GM12878 (cell line): ENCODE results near the gene CRBN. TPM values are rescaled to one million over a fixed set of nuclear protein-coding genes. Genes with fewer than 3 reads are reported as not detected.
A peak's percentile ranks its signal among the peaks of the same experiment; 100 is the strongest.

Source experiments
- ATAC-seq: fragments of 200-7000 bp; cut with Tn5 transposase; 3 replicates; pipeline ENCODE4 v1.9.1; 2020; ENCODE audit warnings: mild to moderate bottlenecking, moderate library complexity
- BruUV-seq: library from RNA; stranded (reverse); fragments of 400-500 nt; replicated peaks from 2 replicates; lab custom pipeline; 2021; lab: Mats Ljungman, UMichigan
- CTCF ChIA-PET: fragments of 300-600 bp; sonication (Branson Sonifier 250); formaldehyde crosslinking; extraction: SDS; loops from one replicate; lab custom pipeline; 2021; ENCODE audit warnings: inconsistent platforms; lab: Yijun Ruan, JAX
- POLR2A ChIA-PET: fragments of 350-600 bp; formaldehyde crosslinking; extraction: SDS; loops from one replicate; lab custom pipeline; 2021; ENCODE audit warnings: inconsistent platforms; lab: Charles Lee
- RAD21 ChIA-PET: fragments of 300-600 bp; sonication (Branson Sonifier 250); formaldehyde crosslinking; loops from one replicate; lab custom pipeline; 2023; ENCODE audit warnings: antibody characterized with exemption; ENCODE audit not compliant: unreplicated experiment; lab: Charles Lee
- SMC1A ChIA-PET: fragments of 300-600 bp; sonication (Branson Sonifier 250); formaldehyde crosslinking; loops from one replicate; lab custom pipeline; 2023; ENCODE audit not compliant: unreplicated experiment, uncharacterized antibody; lab: Charles Lee
- DNase-seq: peaks from one replicate; pipeline ENCODE4 v3.0.0-alpha.2; 2011; ENCODE audit warnings: low read depth, low spot score
- FAIRE-seq: peaks from 3 replicates; lab custom pipeline; 2011; peaks lifted over from hg19 to GRCh38; lab: Jason Lieb, UNC
- H2AFZ ChIP-seq: 2 replicates; pipeline ENCODE4 v1.6.0; 2011; ENCODE audit warnings: low read depth, low read length, control low read depth; ENCODE audit not compliant: control insufficient read depth
- H3K27ac ChIP-seq: 2 replicates; pipeline ENCODE4 v1.5.1; 2011; ENCODE audit warnings: control low read depth; ENCODE audit not compliant: control insufficient read depth, insufficient read depth
- H3K27me3 ChIP-seq, 2 experiments: replicated peaks in 1 of 2; 2 replicates each; pipeline versions ENCODE4 v1.6.0 to v1.6.1; 2011; ENCODE audit warnings: low read length in 1 of 2; ENCODE audit not compliant: control insufficient read depth in 2 of 2, insufficient read depth in 2 of 2
- H3K36me3 ChIP-seq, 2 experiments: 2 replicates each; pipeline ENCODE4 v1.5.1; 2011; ENCODE audit warnings: low read length in 1 of 2; ENCODE audit not compliant: control insufficient read depth in 2 of 2, insufficient read depth in 2 of 2
- H3K4me1 ChIP-seq: 2 replicates; pipeline ENCODE4 v1.6.1; 2011; ENCODE audit warnings: mild to moderate bottlenecking, low read length, moderate library complexity, mixed read lengths; ENCODE audit not compliant: control insufficient read depth, insufficient read depth
- H3K4me2 ChIP-seq: 2 replicates; pipeline ENCODE4 v1.6.0; 2011; ENCODE audit warnings: control low read depth; ENCODE audit not compliant: control insufficient read depth, insufficient read depth
- H3K4me3 ChIP-seq: fragments of 200-600 bp; sonication (generic); 2 replicates; pipeline ENCODE4 v1.5.1; 2016
- H3K79me2 ChIP-seq: 2 replicates; pipeline ENCODE4 v1.6.0; 2011; ENCODE audit warnings: low read length; ENCODE audit not compliant: control insufficient read depth, insufficient read depth
- H3K9ac ChIP-seq: 2 replicates; pipeline ENCODE4 v1.8.0; 2011; ENCODE audit warnings: low read length, control low read depth, mixed read lengths; ENCODE audit not compliant: control insufficient read depth, insufficient read depth
- H3K9me3 ChIP-seq: replicated peaks from 3 replicates; pipeline ENCODE4 v1.5.1; 2011; ENCODE audit warnings: mild to moderate bottlenecking, low read length; ENCODE audit not compliant: control insufficient read depth, insufficient read depth
- H4K20me1 ChIP-seq: 2 replicates; pipeline ENCODE4 v1.6.0; 2011; ENCODE audit not compliant: control insufficient read depth, insufficient read depth
- CTCF ChIP-seq, 3 experiments: IDR thresholded peaks in 2 of 3; conservative IDR thresholded peaks in 1 of 3; 2 replicates each; pipeline ENCODE4 v1.5.1; 2011; ENCODE audit warnings: low read depth in 3 of 3, low read length in 3 of 3, mild to moderate bottlenecking in 3 of 3, control low read depth in 2 of 3, moderate library complexity in 2 of 3, inconsistent platforms in 1 of 3, mixed read lengths in 1 of 3; ENCODE audit not compliant: control insufficient read depth in 2 of 3, insufficient read depth in 1 of 3; ENCODE audit errors: extremely low read depth in 1 of 3
- ETV6 ChIP-seq, 2 experiments: fragments of 450-650 bp in 1 of 2; IDR thresholded peaks in 1 of 2; conservative IDR thresholded peaks in 1 of 2; 2 replicates each; pipeline ENCODE4 v1.6.1; 2014; ENCODE audit warnings: antibody characterized with exemption in 1 of 2, borderline replicate concordance in 1 of 2, low read depth in 1 of 2, mild to moderate bottlenecking in 1 of 2, moderate library complexity in 1 of 2
- KAT2A ChIP-seq: conservative IDR thresholded peaks from 2 replicates; pipeline ENCODE4 v1.6.1; 2011; ENCODE audit warnings: low read depth, low read length; ENCODE audit not compliant: control insufficient read depth
- KLF5 ChIP-seq: fragments of 450-650 bp; IDR thresholded peaks from 2 replicates; pipeline ENCODE4 v1.6.1; 2014; ENCODE audit warnings: mild to moderate bottlenecking; ENCODE audit not compliant: partially characterized antibody
- NKRF ChIP-seq: fragments of 450-650 bp; conservative IDR thresholded peaks from 2 replicates; pipeline ENCODE4 v1.6.1; 2017; ENCODE audit warnings: mild to moderate bottlenecking, moderate library complexity
- PAX8 ChIP-seq: fragments of 450-650 bp; IDR thresholded peaks from 2 replicates; pipeline ENCODE4 v1.6.1; 2017; ENCODE audit warnings: mild to moderate bottlenecking, moderate library complexity
- POLR2A ChIP-seq: IDR thresholded peaks from 2 replicates; pipeline ENCODE4 v1.6.1; 2011; ENCODE audit warnings: low read depth, mild to moderate bottlenecking, low read length
- SIX5 ChIP-seq: IDR thresholded peaks from 2 replicates; pipeline ENCODE4 v1.6.1; 2011; ENCODE audit warnings: mild to moderate bottlenecking, low read depth, low read length, moderate library complexity; ENCODE audit not compliant: severe bottlenecking
- STAT1 ChIP-seq: fragments of 450-650 bp; conservative IDR thresholded peaks from 2 replicates; pipeline ENCODE4 v1.6.1; 2014; ENCODE audit warnings: antibody characterized with exemption, mild to moderate bottlenecking
- STAT3 ChIP-seq: IDR thresholded peaks from 2 replicates; pipeline ENCODE4 v1.6.1; 2011; ENCODE audit warnings: low read depth, low read length, improper control_type of control experiment
- ZNF687 ChIP-seq: fragments of 450-650 bp; IDR thresholded peaks from 2 replicates; pipeline ENCODE4 v1.6.1; 2017; ENCODE audit warnings: mild to moderate bottlenecking, moderate library complexity
- WGBS: methylation state at CpG from one replicate; pipeline ENCODE4 v1.1.6; 2016; ENCODE audit warnings: low lambda C conversion rate; ENCODE audit not compliant: insufficient replicate concordance, insufficient coverage; ENCODE audit errors: missing lambda C conversion rate; 5-methylcytosine and 5-hydroxymethylcytosine counted together
- in situ Hi-C: fragments of 300-500 bp; cut with MboI; formaldehyde crosslinking; loops from 9 replicates; pipeline ENCODE4 v1.14.3; 2018; ENCODE audit warnings: mixed read lengths
- intact Hi-C: fragments of 100-400 bp; cut with micrococcal nuclease; formaldehyde crosslinking; loops from one replicate; pipeline ENCODE4 v1.14.2; 2022; ENCODE audit not compliant: unreplicated experiment
- polyA plus RNA-seq, 11 experiments: library from polyadenylated mRNA; depleted of rRNA in 4 of 11; unstranded in 6 of 11; stranded (reverse) in 5 of 11; fragments of >200 nt; fragmentation: Nextera tagmentation in 4 of 11; fragmentation: Illumina TruSeq in 1 of 11; extraction: Ambion mirVana in 4 of 11; extraction: Trizol in 1 of 11; gene quantifications; 1 replicate in 1 of 11; 2 replicates in 10 of 11; pipeline versions ENCODE4 v1.2.1 to v1.2.3, GENCODE V29; 2011 to 2016; ENCODE audit warnings: inconsistent platforms in 2 of 11, missing spikeins in 2 of 11, low read depth in 1 of 11
- total RNA-seq, 4 experiments: library from RNA; depleted of rRNA in 3 of 4; stranded (reverse); fragments of >200 nt in 3 of 4; fragmentation: Illumina TruSeq in 1 of 4; extraction: Trizol in 1 of 4; gene quantifications; 2 replicates each; pipeline versions ENCODE4 v1.2.1 to v1.2.3, GENCODE V29; 2013 to 2021

CRBN gene
- total and polyA plus RNA-seq, 10 of the 15 experiments (the other 5 are each of a cell fraction or from before 2014, with no cell fraction given), result 21.7 to 115 (median 35.8) TPM

- 33% methylated on average over 1 of the region's 1 CpG for WGBS
- H3K27me3 ChIP-seq, result no peaks in the 10 kb centered on the region
- no TSS peak for BruUV-seq
- H3K9ac ChIP-seq, result no peak overlapping the region
- H3K4me2 ChIP-seq, result no peak overlapping the region
- ChIA-PET SMC1A (interaction anchor here (1.1 to 1.3 kb wide), 3 partner anchors 9 to 789 kb away, joined by 3 to 6 read pairs (median 5); no protein-coding TSS in a partner anchor), CTCF (interaction anchor here (2.0 to 4.4 kb wide), 2 partner anchors 9 to 789 kb away, joined by 8 to 28 read pairs; no protein-coding TSS in a partner anchor), POLR2A (no interaction called here), RAD21 (interaction anchor here (0.7 to 1.4 kb wide), 3 partner anchors 9 to 422 kb away, joined by 3 to 5 read pairs (median 4); no protein-coding TSS in a partner anchor)
- ATAC-seq (peak; percentile 59), DNase-seq (no peak), FAIRE-seq (no peak)
- H3K27ac ChIP-seq, result no peak overlapping the region
- in situ Hi-C loops, result loop anchor here (5.0 kb wide), 1 partner anchor 788 kb away; no protein-coding TSS in a partner anchor
- no peaks in the 10 kb centered on the region for H3K36me3 ChIP-seq
- no peaks in the 10 kb centered on the region for H3K4me1 ChIP-seq
- H3K4me3 ChIP-seq, result no peak overlapping the region
- H4K20me1 ChIP-seq, result no peaks in the 10 kb centered on the region
- intact Hi-C loops, result loop anchor here (10.0 kb wide), 1 partner anchor 436 kb away; no protein-coding TSS in a partner anchor
- H3K79me2 ChIP-seq, result no peaks in the 10 kb centered on the region
- no peak for TF ChIP-seq SIX5
- no peak for TF ChIP-seq CTCF (IDR thresholded peaks at IDR 0.05 in 2 of 3, conservative IDR thresholded peaks at IDR 0.05 in 1 of 3; ENCODE audit: control insufficient read depth in 2 of 3, extremely low read depth in 1 of 3, insufficient read depth in 1 of 3, low read depth in 3 of 3, low read length in 3 of 3)
- no peak for TF ChIP-seq PAX8
- no peak for TF ChIP-seq POLR2A
- TF ChIP-seq ETV6 (conservative IDR thresholded peaks at IDR 0.05 in 1 of 2, IDR thresholded peaks at IDR 0.05 in 1 of 2; ENCODE audit: borderline replicate concordance in 1 of 2, low read depth in 1 of 2), result no peak
- TF ChIP-seq STAT3, result no peak
- no peak for TF ChIP-seq KAT2A
- no peak for TF ChIP-seq KLF5
- no peak for TF ChIP-seq NKRF
- no peak for TF ChIP-seq STAT1
- TF ChIP-seq ZNF687, result no peak
- H2AFZ ChIP-seq, result no peak overlapping the region
- H3K9me3 ChIP-seq, result no peaks in the 10 kb centered on the region
These were observed 29.6 kb upstream of the CRBN start for GRCh38 chr3:3209057-3209456.
